ENCODE results near the gene SPINK8. TPM values are rescaled to one million over a fixed set of nuclear protein-coding genes. Genes with fewer than 3 reads are reported as not detected.

The SPINK8 gene
- total and polyA plus RNA-seq, 2 of the 8 experiments (the other 6 are each of a cell fraction or from before 2014, with no cell fraction given) = 0.29 TPM; not detected in 1

DNA sequence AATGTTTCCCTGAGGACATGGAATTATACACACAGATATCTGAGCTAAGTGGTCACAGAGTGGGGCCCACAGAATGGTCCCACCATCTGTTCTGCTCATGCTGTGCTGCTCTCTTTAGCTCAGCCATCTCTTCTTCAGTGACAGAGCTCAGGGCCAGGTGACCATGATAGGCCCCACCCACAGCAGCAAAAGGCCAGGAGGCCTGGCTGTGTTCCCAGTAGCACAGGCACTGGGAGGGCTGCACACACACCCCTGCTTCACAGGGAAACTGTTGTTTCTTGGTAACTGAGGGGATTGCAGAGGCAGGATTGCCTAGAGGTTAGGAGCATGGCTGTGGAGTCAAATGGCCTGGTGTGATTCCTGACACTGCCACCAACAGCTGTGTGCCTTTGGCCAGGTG is 33.7 kb upstream of the SPINK8 start:
- no peak for DNase-seq (ENCODE audit: low read depth in 1 of 2, low spot score in 2 of 2)
- no peak for FAIRE-seq
- no peaks in the 10 kb centered on the region for H3K36me3 ChIP-seq (ENCODE audit: control insufficient read depth in 2 of 4, insufficient read depth in 4 of 4, low read length in 3 of 4)
- no peaks in the 10 kb centered on the region for H3K79me2 ChIP-seq (ENCODE audit: control insufficient read depth in 1 of 2, insufficient read depth in 2 of 2, low read length in 2 of 2)
- no peak overlapping the region for H3K23ac ChIP-seq (ENCODE audit: insufficient read length)
- H3K79me1 ChIP-seq (ENCODE audit: low read depth, low read length) = no peaks in the 10 kb centered on the region
- H3K14ac ChIP-seq (ENCODE audit: insufficient read length) = no peak overlapping the region
- no peak overlapping the region for H3K56ac ChIP-seq (replicated peaks; ENCODE audit: insufficient read length, low read depth, low read length)
- no peaks in the 10 kb centered on the region for H4K20me1 ChIP-seq (replicated peaks in 1 of 2; ENCODE audit: control insufficient read depth in 1 of 2, insufficient read depth in 2 of 2, low read length in 2 of 2)
- ChIA-PET POLR2A (ENCODE audit: partially characterized antibody) (interaction anchor here (1.0 to 1.7 kb wide), 4 partner anchors 10 to 66 kb away, joined by 3 to 7 read pairs (median 3); no protein-coding TSS in a partner anchor), CTCF (ENCODE audit: partially characterized antibody) (interaction anchor here (0.6 to 1.6 kb wide), 6 partner anchors 34 to 182 kb away, joined by 3 to 6 read pairs (median 4); no protein-coding TSS in a partner anchor)
- no peak overlapping the region for H2BK120ac ChIP-seq (replicated peaks; ENCODE audit: low read depth, low read length)
- H2AK5ac ChIP-seq (ENCODE audit: low read depth, low read length) = no peak overlapping the region
- no peak overlapping the region for H4K91ac ChIP-seq (replicated peaks; ENCODE audit: insufficient read length, low read length)
- H4K5ac ChIP-seq (ENCODE audit: insufficient read length, low read depth, low read length) = no peak overlapping the region
- no peaks in the 10 kb centered on the region for H3K23me2 ChIP-seq (ENCODE audit: low read depth, low read length)
- peaks cover 2 to 12% (median 6%) of the 10 kb centered on the region in 4 experiments; a peak in 6 of 7 replicates for H3K4me1 ChIP-seq (replicated peaks in 1 of 4; ENCODE audit: control insufficient read depth in 3 of 4, insufficient read depth in 4 of 4, low read length in 3 of 4)
- H3K18ac ChIP-seq (ENCODE audit: extremely low read depth, low read length) = no peak overlapping the region
- H4K8ac ChIP-seq (ENCODE audit: extremely low read depth, insufficient read depth, low read length) = no peak overlapping the region
- H3K27me3 ChIP-seq (replicated peaks in 1 of 4; ENCODE audit: control insufficient read depth in 3 of 4, extremely low read depth in 1 of 4, insufficient read depth in 3 of 4, low read length in 3 of 4) = no peaks in the 10 kb centered on the region
- H3K4me2 ChIP-seq (ENCODE audit: insufficient read depth in 1 of 2, low read depth in 2 of 2, low read length in 2 of 2) = no peak overlapping the region
- H2AFZ ChIP-seq (ENCODE audit: low read length) = no peak overlapping the region
- H2BK12ac ChIP-seq (ENCODE audit: low read depth, low read length) = no peak overlapping the region
- no peak overlapping the region for H2BK20ac ChIP-seq (ENCODE audit: low read length)
- 0 out of 2 replicates have a peak overlapping the region, but pooled peaks have one; percentile 63 for H2BK15ac ChIP-seq (ENCODE audit: low read length)
- no peak overlapping the region for H3K27ac ChIP-seq (ENCODE audit: low read depth, low read length)
- H3K9me3 ChIP-seq (ENCODE audit: insufficient read depth in 2 of 2, low read depth in 1 of 2, low read length in 1 of 2) = peaks cover 0 to 1% of the 10 kb centered on the region in 2 experiments; a peak in 1 of 4 replicates
- no peak overlapping the region for H3K4me3 ChIP-seq (ENCODE audit: extremely low read depth in 1 of 4, insufficient read depth in 2 of 4, low read depth in 3 of 4, low read length in 4 of 4)
- no peak overlapping the region for H3K4ac ChIP-seq (replicated peaks; ENCODE audit: insufficient read length, low read depth, low read length)
- 0 out of 2 replicates have a peak overlapping the region, but pooled peaks have one; percentile 0 for H2BK5ac ChIP-seq (ENCODE audit: low read depth, low read length)
- no peak overlapping the region for H3K9ac ChIP-seq (replicated peaks in 1 of 4; ENCODE audit: extremely low read depth in 1 of 4, low read depth in 3 of 4, low read length in 3 of 4)
- TF ChIP-seq RNF2 (IDR thresholded peaks at IDR 0.05; ENCODE audit: borderline replicate concordance, low read depth, low read length, missing control alignments, poor library complexity, severe bottlenecking) (no peak), NRF1 (IDR thresholded peaks at IDR 0.05; ENCODE audit: low read depth, low read length) (no peak), CBX8 (IDR thresholded peaks at IDR 0.05; ENCODE audit: borderline replicate concordance, low read depth, low read length) (no peak), SIN3A (conservative IDR thresholded peaks at IDR 0.05 in 1 of 2, IDR thresholded peaks at IDR 0.05 in 1 of 2; ENCODE audit: low read depth in 1 of 2, low read length in 2 of 2) (no peak), PHF8 (conservative IDR thresholded peaks at IDR 0.05; ENCODE audit: low read depth, low read length) (no peak), TEAD4 (IDR thresholded peaks at IDR 0.05; ENCODE audit: low read depth, low read length) (no peak), SP1 (IDR thresholded peaks at IDR 0.05; ENCODE audit: low read depth, low read length) (no peak), FOSL1 (IDR thresholded peaks at IDR 0.05; ENCODE audit: insufficient read depth, low read depth, low read length) (no peak)
